Stimulated activated naive CD4-positive, alpha-beta T cell treated with Interleukin-2 at 50 U/mL for 16 hours (primary cell): ENCODE data around the gene RAB10.
A peak's percentile ranks its signal among the peaks of the same experiment; 100 is the strongest.

ENCODE experiments used
- DNase-seq: peaks from one replicate; lab custom pipeline; 2025; lab: John Stamatoyannopoulos, UW

Gene RAB10

DNA sequence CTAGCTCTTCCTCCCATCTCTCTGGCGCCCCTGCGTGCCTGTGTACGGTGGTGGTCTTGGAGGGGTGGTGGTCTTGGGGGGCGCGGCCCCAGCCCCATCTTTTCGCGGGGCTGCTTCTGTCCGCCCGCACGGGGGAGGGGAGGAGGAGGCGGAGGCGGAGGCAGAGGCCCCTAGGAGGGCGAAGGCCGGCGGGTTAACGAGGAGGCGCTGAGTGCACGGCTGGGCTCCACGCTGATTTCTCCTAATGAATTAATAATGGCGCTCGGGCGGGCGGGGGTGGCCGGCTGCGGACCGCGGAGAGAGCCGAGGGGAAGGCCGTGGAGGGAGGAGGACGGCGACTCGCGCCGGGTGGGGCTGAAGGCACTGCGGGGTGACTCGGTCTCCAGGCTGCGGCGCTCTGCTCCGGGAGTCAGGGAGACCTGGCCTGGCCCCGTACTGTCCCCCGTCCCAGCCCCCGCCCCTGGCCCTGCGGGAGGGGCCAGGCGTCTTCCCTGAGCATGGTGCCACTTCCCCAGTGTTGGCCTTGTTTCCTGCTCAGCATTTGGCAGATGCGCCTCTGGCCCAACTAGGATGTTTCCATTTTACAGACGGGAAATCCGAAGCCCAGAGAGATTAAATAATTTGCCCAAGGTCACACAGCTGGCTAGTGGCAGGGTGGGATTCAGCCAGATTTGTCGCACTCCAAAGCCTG lies 145.0 kb downstream of the RAB10 start:
- no peak for DNase-seq

DNA sequence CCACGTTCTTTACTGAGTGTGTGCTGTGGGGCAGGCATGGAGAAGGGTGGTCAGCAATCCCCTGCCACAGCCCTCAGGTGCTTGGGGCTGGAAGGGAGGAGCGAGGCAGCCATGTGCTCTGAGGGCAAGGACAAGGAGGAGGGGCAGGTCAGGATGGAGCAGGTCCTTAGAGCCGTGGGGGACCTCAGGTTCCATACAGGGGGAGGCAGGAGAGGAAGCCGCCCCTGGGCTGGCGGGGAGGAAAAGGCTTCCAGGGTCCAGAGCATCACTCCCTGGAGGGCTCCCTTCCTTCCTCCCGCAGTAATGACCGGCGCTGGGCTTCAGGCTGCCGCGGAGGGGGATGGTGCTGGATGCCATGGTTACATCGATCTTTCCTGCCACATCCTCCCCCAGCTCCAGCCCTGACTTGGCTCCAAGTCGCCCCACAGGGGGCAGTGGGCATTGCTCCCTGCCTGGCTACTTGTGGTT lies 145.6 kb downstream of the RAB10 start:
- no peak for DNase-seq

DNA sequence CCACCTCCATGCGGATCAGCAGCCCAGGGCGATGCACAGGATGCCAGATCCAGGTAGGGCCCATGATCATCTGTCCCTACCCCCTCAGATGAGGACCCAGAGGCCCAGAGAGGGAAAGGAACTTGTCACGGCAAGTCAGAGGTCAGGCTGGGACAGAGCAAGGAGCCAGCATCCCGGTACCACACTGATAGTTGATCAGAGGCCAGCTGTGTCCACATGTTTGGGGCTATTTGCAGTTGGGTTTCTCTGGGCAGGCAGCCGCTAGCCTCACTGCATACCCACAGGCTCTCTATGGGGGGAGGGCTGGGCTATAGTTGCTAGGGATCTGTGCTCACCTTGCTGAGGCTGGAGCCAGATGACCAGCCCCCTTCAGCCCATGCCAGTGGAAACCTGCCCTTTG lies 148.6 kb downstream of the RAB10 start:
- DNase-seq, result no peak

DNA sequence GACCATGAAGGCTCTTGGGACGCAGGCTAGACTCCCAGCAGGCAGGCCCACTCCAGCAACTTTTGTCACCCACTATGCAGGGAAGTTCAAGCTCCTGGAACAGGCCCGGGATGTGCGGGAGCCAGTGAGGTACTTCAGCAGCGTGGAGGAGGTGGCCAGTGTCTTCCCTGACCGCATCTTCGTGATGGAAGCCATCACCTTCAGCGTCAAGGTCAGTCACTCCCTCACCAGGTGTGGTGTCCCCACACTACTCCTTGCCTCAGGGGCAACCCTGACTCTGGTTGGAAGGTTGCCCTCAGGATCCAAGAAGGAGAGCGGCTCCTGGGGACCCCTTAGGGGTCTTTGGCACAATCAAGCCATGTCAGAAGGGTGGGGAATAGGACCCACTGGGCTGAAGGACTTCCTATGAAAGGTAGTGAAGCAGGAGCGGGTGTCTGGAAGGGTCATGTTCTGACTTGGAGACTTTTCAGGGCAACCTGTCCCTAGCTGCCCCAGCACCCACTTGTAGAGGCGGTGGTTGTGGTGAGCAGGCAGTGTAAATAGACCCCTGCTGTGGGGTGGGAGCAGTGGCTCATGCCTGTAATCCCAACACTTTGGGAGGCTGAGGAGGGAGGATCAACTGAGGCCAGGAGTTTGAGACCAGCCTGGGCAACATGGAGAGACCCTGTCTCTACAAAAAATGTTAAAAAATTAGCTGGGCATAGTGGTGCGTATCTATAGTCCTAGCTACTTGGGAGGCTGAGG lies 149.2 kb downstream of the RAB10 start:
- DNase-seq, result no peak

DNA sequence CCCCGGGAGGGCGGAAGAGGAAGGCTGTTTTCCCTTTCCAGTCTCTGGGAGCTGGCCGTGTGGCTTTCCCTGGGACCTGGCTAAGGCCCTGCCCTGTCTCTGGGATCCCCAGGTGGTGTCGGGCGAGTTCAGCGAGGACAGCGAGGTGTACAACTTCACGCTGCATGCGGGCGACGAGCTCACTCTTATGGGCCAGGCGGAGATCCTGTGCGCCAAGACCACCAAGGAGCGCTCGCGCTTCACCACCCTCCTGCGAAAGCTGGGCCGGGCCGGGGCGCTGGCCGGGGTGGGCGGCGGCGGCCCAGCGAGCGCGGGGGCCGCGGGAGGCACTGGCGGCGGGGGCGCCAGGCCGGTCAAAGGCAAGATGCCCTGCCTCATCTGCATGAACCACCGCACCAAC lies 150.2 kb downstream of the RAB10 start:
- no peak for DNase-seq

DNA sequence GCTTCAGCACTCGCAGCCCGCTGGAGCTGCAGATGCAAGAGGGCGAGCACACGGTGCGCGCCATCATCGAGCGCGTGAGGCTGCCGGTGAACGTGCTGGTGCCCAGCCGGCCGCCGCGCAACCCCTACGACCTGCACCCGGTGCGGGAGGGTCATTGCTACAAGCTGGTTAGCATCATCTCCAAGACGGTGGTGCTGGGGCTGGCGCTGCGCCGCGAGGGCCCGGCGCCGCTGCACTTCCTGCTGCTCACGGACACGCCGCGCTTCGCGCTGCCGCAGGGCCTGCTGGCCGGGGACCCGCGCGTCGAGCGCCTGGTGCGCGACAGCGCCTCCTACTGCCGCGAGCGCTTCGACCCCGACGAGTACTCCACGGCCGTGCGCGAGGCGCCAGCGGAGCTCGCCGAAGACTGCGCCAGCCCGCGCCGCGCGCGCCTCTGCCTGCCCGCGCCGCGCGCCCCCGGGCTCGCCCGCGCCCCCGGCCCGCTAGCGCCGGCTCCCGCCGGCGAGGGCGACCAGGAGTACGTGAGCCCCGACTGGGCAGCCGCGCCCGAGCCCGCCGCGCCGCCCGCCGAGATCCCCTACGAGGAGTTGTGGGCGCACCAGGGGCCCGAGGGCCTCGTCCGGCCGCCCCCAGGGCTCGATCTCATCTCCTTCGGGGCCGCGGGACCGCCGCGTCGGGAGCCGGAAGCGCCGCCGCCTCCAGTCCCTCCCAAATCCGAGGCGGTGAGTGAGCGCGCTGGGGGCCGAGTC lies 150.8 kb downstream of the RAB10 start:
- DNase-seq, result peak; percentile 78

DNA sequence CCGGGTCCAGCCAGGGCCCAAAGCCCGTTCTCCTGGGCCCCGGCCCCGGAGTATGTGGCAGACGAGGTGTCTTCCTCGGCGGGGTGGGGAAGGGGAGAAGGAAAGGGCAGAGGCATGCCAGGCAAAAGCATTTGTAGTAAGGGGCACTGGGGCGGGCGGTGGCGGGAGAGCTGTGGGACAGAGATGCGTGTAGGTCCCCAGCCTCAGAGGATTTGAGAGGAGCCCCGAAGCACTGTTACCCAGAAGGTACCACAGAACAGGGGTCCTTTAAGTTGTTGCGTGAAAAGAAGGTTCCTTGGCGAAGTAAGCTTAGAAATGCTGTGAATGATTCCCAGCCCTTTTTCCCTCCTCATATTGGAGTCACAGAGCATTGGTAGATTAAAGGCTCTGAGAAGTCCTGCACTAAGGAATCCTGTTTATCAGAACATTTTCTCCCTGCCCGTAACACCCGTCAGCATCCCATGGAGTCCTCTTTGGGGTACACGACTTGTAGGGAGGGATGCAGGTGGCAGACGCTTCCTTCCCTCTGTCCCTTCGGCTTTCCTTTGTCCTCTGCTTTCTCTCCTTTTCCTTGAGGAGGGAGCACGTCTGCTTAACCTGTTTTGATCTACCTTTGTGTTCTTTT lies 151.5 kb downstream of the RAB10 start:
- DNase-seq, result no peak

DNA sequence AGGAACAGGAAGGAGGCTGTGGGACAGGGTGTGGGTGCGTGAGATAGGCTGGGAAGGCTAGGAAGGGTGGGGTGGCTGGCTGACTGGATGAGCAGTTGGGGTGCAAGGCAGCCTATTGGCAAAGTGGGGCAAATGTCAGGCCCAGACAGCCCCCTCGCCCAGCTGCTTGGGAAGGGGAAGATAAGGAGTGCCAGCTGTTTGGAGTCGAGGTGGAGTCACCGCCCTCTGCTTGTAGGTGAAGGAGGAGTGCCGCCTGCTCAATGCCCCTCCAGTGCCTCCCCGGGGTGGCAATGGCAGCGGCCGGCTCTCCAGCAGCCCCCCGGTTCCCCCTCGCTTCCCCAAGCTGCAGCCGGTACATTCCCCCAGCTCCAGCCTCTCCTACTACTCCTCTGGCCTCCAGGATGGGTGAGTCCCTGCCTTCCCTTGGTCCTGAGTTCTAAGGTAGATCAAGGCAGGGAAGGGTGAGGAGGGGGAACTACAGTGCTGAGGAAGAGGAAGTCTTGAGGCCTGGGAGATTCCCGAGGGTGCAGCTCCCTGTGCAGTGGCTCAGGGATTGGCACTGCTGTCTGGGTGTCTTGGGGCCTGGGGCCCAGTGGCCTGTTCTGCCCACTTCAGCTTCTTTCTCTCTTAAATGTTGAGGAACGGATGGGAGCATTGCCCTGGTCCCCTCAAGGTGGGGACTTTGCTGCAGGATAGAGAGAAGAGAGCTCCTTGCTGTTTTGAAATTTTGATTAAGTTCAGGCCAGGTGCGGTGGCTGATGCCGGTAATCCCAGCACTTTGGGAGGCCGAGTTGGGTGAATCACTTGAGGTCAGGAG lies 152.3 kb downstream of the RAB10 start:
- no peak for DNase-seq
